Activated B cell treated with CpG ODN at 0.5 μM for 24 hours (primary cell): ENCODE data around the gene TRAF2. TPM values are rescaled to one million over a fixed set of nuclear protein-coding genes. Genes with fewer than 3 reads are reported as not detected.

Source experiments
- ATAC-seq: fragments of 200-7000 bp; cut with Tn5 transposase; one replicate; pipeline ENCODE4 v1.10.0; 2021; ENCODE audit warnings: low read depth, mild to moderate bottlenecking, moderate library complexity
- CTCF ChIA-PET: fragments of 350-600 bp; sonication (Branson Sonifier 250); formaldehyde crosslinking; loops from one replicate; lab custom pipeline; 2021; ENCODE audit warnings: antibody characterized with exemption; lab: Charles Lee
- POLR2A ChIA-PET: fragments of 350-600 bp; sonication (Branson Sonifier 250); formaldehyde crosslinking; loops from one replicate; lab custom pipeline; 2021; ENCODE audit warnings: antibody characterized with exemption; lab: Charles Lee
- DNase-seq: peaks from one replicate; pipeline ENCODE4 v3.0.0; 2022
- H3K27ac Mint-ChIP-seq: one replicate; pipeline ENCODE4 v1.8.0; 2020; ENCODE audit warnings: mixed read lengths
- H3K27me3 Mint-ChIP-seq: one replicate; pipeline ENCODE4 v1.8.0; 2021; ENCODE audit warnings: mixed read lengths
- H3K36me3 Mint-ChIP-seq: one replicate; pipeline ENCODE4 v1.8.0; 2021; ENCODE audit warnings: low read depth, mixed read lengths
- H3K4me1 Mint-ChIP-seq: one replicate; pipeline ENCODE4 v1.8.0; 2021; ENCODE audit warnings: mixed read lengths
- H3K4me3 Mint-ChIP-seq: one replicate; pipeline ENCODE4 v1.8.0; 2020; ENCODE audit warnings: mild to moderate bottlenecking, mixed read lengths
- H3K9me3 Mint-ChIP-seq: one replicate; pipeline ENCODE4 v1.8.0; 2020; ENCODE audit warnings: mixed read lengths
- CTCF ChIP-seq: fragments of 200-600 bp; IDR thresholded peaks from one replicate; pipeline ENCODE4 v1.8.0; 2022; ENCODE audit warnings: antibody characterized with exemption, mild to moderate bottlenecking
- intact Hi-C: fragments of 100-400 bp; cut with micrococcal nuclease; formaldehyde crosslinking; loops from one replicate; pipeline ENCODE4 v1.15.1; 2024
- total RNA-seq: library from RNA; stranded (reverse); gene quantifications from 2 replicates; pipeline ENCODE4 v1.2.3, GENCODE V29; 2022

The TRAF2 gene
- total RNA-seq, 1 donor from 2014 or later, result 58.2 TPM

GRCh38 chr9:136942112-136942880, 56.0 kb downstream of the TRAF2 start:
- H3K4me1 Mint-ChIP-seq, result peaks cover 9% of the 10 kb centered on the region
- H3K4me3 Mint-ChIP-seq, result peak overlapping the region; percentile 57
- H3K9me3 Mint-ChIP-seq, result no peaks in the 10 kb centered on the region
- no peak overlapping the region for H3K27ac Mint-ChIP-seq
- ATAC-seq (no peak), DNase-seq (no peak)
- intact Hi-C loops, result loop anchor here (10.0 kb wide), 1 partner anchor 283 kb away; the partner anchor contains the start of genes CYSRT1, RNF208 and RNF224
- ChIA-PET POLR2A (no interaction called here), CTCF (no interaction called here)
- no peak for TF ChIP-seq CTCF
- H3K27me3 Mint-ChIP-seq, result no peaks in the 10 kb centered on the region
- H3K36me3 Mint-ChIP-seq, result peaks cover 43% of the 10 kb centered on the region

- H3K4me3 Mint-ChIP-seq, result peak overlapping the region; percentile 72
- ATAC-seq, result no peak
- no peaks in the 10 kb centered on the region for H3K9me3 Mint-ChIP-seq
- POLR2A ChIA-PET, result interaction anchor here (0.6 to 1.7 kb wide), 3 partner anchors 41 to 480 kb away, joined by 3 to 9 read pairs (median 4); partner anchors contain the start of genes EXD3, NOXA1 and TRAF2
- H3K27me3 Mint-ChIP-seq, result no peaks in the 10 kb centered on the region
- H3K27ac Mint-ChIP-seq, result no peak overlapping the region
- intact Hi-C loops, result loop anchor here (10.0 kb wide), 1 partner anchor 282 kb away; the partner anchor contains the start of genes CYSRT1, RNF208 and RNF224
- no peak for DNase-seq
- H3K4me1 Mint-ChIP-seq, result peaks cover 9% of the 10 kb centered on the region
- CTCF ChIA-PET, result no interaction called here
- peaks cover 42% of the 10 kb centered on the region for H3K36me3 Mint-ChIP-seq
- TF ChIP-seq CTCF, result no peak
Measured at GRCh38 chr9:136942881-136943230, 56.5 kb downstream of the TRAF2 start.

GRCh38 chr9:136943291-136944211, 57.2 kb downstream of the TRAF2 start:
- H3K9me3 Mint-ChIP-seq, result no peaks in the 10 kb centered on the region
- H3K27ac Mint-ChIP-seq, result peak overlapping the region; percentile 63
- peaks cover 9% of the 10 kb centered on the region for H3K4me1 Mint-ChIP-seq
- intact Hi-C loops, result loop anchor here (1.0 to 10.0 kb wide), 8 partner anchors 41 to 281 kb away; partner anchors contain the start of genes AJM1, CYSRT1, PAXX and PHPT1
- H3K36me3 Mint-ChIP-seq, result peaks cover 38% of the 10 kb centered on the region
- ChIA-PET POLR2A (interaction anchor here (0.6 to 1.7 kb wide), 10 partner anchors 41 to 479 kb away, joined by 3 to 9 read pairs (median 4); partner anchors contain the start of genes EDF1, EXD3, NOXA1 and PAXX), CTCF (interaction anchor here (1.3 to 1.5 kb wide), 2 partner anchors 42 to 92 kb away, joined by 6 read pairs; no protein-coding TSS in a partner anchor)
- ATAC-seq (peak; percentile 3), DNase-seq (no peak)
- peak overlapping the region; percentile 80 for H3K4me3 Mint-ChIP-seq
- no peaks in the 10 kb centered on the region for H3K27me3 Mint-ChIP-seq
- no peak for TF ChIP-seq CTCF

GRCh38 chr9:136944212-136944518, 57.8 kb downstream of the TRAF2 start:
- Mint-ChIP-seq H3K9me3 (no peaks in the 10 kb centered on the region), H3K4me1 (peaks cover 9% of the 10 kb centered on the region), H3K27me3 (no peaks in the 10 kb centered on the region), H3K4me3 (peak overlapping the region; percentile 80), H3K36me3 (peaks cover 33% of the 10 kb centered on the region), H3K27ac (peak overlapping the region; percentile 63)
- CTCF ChIA-PET, result interaction anchor here (1.2 to 1.5 kb wide), 3 partner anchors 42 to 100 kb away, joined by 3 to 6 read pairs (median 6); no protein-coding TSS in a partner anchor
- ATAC-seq (peak; percentile 47), DNase-seq (no peak)
- TF ChIP-seq CTCF, result no peak
- intact Hi-C loops, result loop anchor here (1.0 to 10.0 kb wide), 8 partner anchors 42 to 281 kb away; partner anchors contain the start of genes AJM1, CYSRT1, PAXX and PHPT1
- POLR2A ChIA-PET, result interaction anchor here (0.6 to 1.7 kb wide), 9 partner anchors 42 to 479 kb away, joined by 3 to 9 read pairs (median 4); partner anchors contain the start of genes EDF1, EXD3, NOXA1 and PAXX
